GM18870 (cell line): Measurements from ENCODE around the gene CHCHD1.
"Not testable (repeated sequence)": the region's sequence is repeated elsewhere in the genome, so short reads cannot be mapped to it uniquely, and the experiment has no call there.

Experiments
- ATAC-seq: cut with Tn5 transposase; IDR thresholded peaks from one replicate; pipeline ENCODE4 v1.9.1; 2021; ENCODE audit warnings: moderate library complexity; ENCODE audit not compliant: unreplicated experiment

CHCHD1 gene

DNA sequence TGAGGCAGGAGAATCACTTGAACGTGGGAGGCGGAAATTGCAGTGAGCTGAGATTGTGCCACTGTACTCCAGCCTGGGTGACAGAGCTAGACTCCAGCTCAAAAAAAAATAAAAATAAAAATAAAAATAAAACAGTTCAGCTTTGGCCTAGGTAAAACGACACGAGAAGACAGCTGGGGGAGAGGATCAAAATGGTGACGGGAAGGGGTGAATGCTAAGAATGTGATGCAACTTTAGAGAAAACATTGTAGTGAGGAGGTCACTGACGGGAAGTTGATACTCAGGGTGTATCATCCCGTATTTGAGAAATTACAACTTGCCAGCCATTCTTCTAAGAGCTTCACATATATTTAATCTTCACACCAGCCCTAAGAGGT is 28.5 kb downstream of the CHCHD1 start:
- no peak for ATAC-seq

DNA sequence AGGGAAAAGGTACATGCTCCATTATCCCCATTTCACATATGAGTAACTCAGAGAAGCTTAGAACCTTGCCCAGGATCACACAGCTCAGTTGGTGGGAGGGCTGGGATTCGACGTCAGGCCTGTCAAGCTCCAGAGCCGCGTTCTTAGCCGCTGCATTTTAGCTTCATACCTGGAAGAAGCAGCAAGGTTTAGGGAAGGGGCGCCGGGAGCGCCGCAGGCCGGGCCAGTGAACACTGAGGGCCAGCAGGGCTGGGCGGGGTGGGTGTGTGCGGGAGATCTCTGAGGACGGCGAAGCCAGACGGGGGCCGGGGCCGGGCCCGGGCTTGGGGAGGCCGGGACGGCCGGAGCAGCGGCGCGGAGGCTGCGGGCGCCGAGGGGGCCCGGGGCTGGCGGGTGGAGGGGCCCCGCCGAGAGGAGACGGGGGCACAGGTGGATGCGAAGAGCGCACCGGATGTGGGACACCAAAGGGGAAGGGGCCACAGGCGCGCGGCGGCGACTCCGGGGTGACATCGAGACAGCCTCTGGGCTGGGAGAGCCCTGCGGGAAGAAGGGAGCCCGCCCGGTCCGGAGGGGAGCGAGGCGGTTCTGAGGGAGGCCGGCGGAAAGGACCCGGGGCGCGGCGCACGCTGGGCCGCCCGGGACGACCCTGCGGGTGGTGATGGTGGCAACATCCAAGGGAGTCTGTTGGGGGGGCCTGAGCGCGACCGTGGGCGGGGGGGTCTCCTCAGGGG is 29.1 kb downstream of the CHCHD1 start:
- ATAC-seq: peak; percentile 19

DNA sequence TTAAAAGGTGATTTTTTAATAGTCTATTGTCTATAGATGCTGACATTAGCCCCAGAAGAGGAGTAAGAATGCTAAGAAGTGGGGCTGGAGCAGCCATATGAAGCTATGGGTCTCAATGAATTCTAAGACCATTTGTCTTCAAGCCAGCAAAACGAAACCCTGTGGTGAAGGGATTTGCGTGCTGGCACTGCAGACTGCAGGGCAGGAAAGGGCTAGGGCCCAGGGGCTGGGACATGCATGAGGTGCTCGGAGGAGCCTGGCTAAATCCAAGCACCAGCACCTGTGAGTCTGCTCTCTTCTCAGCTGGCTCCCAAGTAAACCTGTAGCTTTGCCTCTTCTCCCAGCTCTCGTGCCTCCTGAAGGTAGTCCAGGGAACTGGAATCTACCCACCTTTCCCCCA is 30.8 kb downstream of the CHCHD1 start:
- ATAC-seq: no peak

DNA sequence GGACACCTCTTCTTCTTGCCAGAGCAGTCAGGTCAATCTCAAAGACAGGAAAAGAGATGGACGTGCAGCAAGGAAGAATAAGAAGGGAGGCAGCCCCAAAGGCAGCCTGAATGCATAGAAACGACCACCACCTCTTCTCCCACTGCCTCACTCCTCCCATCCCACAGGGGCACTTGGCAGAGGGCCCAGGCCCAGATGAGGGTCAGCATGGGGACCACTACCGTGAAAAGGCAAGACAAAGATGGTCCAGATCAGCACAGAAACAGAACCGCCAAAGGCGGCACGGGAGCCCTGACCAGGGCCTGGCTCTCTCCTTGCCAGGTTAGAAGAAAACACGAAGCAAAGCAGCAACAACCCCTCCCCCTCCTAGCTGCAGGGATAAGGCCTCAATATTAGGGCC is 31.5 kb downstream of the CHCHD1 start:
- ATAC-seq: no peak

- no peak for ATAC-seq
Observed at GRCh38 chr10:73814276-73814895, 32.5 kb downstream of the CHCHD1 start.

GRCh38 chr10:73814896-73815718 is 33.3 kb downstream of the CHCHD1 start:
- ATAC-seq: no peak

GRCh38 chr10:73815719-73816030 is 33.8 kb downstream of the CHCHD1 start:
- ATAC-seq: no peak

DNA sequence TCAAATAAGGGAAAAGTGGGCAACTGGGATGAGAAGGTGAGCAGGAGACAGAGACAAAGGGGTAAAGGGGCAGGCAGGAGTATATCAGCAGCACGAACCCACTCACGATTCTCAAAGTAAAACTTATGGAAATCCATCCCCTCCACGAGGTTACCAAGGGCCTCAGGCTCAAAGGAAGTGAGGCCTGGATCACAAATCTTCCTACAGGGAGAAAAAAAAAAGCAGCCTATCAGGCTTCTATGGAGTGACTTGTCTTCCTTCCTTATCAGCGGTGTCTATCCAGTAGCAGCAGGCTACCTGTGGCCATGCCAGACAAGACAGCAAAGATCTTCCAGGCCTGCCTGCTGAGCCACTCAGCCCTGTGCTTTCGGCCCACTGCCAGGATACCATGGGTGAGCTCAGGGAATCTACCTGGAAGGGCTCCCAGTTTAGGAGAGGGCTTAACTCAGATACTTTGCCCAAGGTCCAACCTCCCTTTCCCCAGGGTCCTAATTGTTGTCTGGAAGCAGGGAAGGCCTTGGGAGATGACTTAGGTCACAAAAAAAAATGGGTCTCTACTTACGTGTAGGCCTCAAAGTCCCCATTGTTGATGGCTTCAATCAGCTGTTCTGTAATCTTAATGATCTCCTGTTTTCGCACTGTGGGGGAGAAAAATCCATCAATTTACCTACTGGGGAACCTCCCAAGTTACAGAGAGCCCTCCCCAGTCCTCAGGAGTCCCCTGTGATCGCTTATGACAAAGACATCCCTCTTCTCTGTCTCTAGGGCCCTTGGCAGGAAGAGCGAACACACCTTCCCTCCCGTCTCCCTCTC is 35.3 kb downstream of the CHCHD1 start:
- ATAC-seq: no peak

DNA sequence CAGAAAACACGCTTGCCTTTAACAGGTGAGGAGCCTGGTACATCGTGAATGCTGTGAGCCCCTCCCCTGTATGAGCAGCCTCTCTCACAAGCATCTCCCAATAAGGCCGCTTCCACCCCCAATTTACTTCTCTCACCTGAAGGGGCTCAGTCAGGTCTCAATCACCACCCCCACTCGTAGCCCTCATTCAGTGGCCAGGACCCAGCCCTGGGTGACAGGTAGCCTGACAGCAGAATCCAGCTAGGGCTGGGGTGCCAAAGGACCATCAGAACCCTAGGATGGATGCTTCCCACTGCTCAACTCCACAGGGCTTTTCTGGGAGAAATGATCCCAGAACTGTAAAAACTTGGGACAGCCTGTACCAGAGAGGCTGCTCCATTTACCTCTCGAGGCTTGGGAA is 36.0 kb downstream of the CHCHD1 start:
- no peak for ATAC-seq

- ATAC-seq: no peak
Observed at GRCh38 chr10:73818402-73818801, 36.6 kb downstream of the CHCHD1 start.

GRCh38 chr10:73819081-73819480 is 37.2 kb downstream of the CHCHD1 start:
- no peak for ATAC-seq

GRCh38 chr10:73819513-73820093 is 37.8 kb downstream of the CHCHD1 start:
- no peak for ATAC-seq

DNA sequence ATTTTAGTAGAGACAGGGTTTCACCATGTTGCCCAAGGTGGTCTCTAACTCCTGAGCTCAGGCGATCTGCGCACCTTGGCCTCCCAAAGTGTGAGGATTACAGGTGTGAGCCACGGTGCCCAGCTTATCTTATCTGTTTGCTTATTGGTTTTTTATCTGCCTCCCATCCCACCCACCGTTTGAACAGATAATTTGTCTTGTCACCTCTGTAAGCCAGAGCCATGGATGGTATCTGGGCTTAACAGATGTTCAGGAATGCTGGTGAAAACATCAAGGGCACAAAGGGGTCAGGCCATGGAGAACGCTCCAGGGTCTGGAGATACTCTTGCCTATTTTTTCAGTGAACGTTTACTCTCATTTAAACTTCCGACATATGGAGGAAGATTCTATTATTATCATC is 41.5 kb downstream of the CHCHD1 start:
- no peak for ATAC-seq

DNA sequence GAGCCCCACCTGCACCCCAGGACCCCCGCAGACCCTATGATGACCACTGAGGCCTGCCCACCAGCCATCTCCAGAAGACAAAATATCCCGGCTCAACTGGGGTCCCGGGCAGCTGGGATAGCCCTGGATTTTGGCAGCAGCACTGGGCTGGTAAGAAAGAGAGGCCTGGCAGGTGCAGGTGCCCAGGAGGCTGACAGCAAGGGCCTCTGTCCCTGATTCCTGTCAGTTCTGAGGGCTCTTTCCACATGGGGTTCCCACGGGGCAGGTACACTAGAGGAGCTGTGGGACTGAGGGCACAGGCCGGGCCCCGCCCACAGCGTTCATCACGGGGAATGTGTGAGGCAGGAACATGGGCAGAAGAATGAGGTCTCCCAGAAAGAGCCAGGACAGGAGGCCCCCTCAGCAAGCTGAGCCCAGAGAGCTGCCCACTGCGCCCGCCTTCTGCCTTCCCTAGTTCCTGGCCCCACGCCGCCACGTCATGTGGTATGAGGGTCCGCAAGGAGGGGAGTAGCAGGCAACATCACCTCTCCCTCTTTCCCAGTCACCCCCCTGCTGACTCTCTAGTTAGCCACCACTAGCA is 42.4 kb downstream of the CHCHD1 start:
- ATAC-seq: no peak

DNA sequence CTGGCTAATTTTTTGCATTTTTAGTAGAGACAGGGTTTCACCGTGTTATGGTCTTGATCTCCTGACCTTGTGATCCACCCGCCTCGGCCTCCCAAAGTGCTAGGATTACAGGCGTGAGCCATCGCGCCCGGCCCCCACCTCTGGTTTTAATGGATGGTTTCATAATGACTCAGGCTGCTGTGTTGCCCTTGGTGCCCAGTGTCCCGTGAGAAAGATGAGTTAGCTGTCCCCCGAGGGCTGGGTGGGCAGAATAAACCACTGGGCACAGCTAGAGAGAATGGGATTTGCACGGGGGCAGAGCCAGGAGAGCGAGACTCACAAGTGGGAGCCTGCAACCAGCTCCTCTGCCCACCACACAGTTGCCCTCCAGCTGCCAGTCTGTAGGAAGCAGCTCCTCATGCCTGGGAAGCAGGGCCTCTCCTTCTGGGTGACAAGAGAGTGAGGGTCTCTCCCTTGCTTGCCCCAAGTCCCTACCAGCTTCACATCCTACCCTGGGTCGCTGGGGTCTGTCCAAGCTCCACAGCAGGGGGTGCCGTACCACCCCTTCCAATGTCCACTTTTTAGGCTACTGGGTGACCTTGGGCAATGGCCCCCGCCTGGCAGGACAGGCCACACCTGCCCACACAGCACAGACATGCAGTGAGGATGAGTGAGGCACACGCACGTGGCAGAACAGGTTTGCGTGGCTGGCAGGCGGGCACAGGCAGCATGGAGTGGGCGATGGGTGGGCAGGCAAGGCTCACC is 45.7 kb downstream of the CHCHD1 start:
- no peak for ATAC-seq

- no peak for ATAC-seq
Observed at GRCh38 chr10:73828161-73828560, 46.3 kb downstream of the CHCHD1 start.

- ATAC-seq: not testable (repeated sequence)
Observed at GRCh38 chr10:73829090-73829489, 47.2 kb downstream of the CHCHD1 start.
